ENCODE results near the gene SORBS1. TPM values are rescaled to one million over a fixed set of nuclear protein-coding genes. Genes with fewer than 3 reads are reported as not detected.

SORBS1 gene
- total RNA-seq, 2 donors from 2014 or later: 16.7 to 17.9 TPM

GRCh38 chr10:95553674-95554073 lies 7.5 kb downstream of the SORBS1 start:
- H3K4me3 ChIP-seq (ENCODE audit: low read length): no peak overlapping the region
- H3K27me3 ChIP-seq (ENCODE audit: control insufficient read depth, insufficient read depth, low read length, poor library complexity, severe bottlenecking): no peaks in the 10 kb centered on the region
- Mint-ChIP-seq H3K27me3 (ENCODE audit: insufficient read depth) (no peaks in the 10 kb centered on the region), H3K27ac (no peak overlapping the region), H3K4me3 (no peak overlapping the region), H3K4me1 (peaks cover 45% of the 10 kb centered on the region), H3K36me3 (ENCODE audit: low read depth) (peaks cover 6% of the 10 kb centered on the region), H3K9me3 (peaks cover 7% of the 10 kb centered on the region)
- WGBS, 2 experiments (ENCODE audit: insufficient coverage in 1 of 2, insufficient read length in 1 of 2): 98% methylated on average over 4 of the region's 4 CpGs; no CpG with 5 or more reads in 1 of the 2 experiments
- peaks cover 11% of the 10 kb centered on the region for H3K9me3 ChIP-seq (ENCODE audit: control insufficient read depth, low read length)
- no peak overlapping the region for H3K27ac ChIP-seq (ENCODE audit: low read depth, low read length)
- H3K9ac ChIP-seq (ENCODE audit: extremely low read depth, low read length, poor library complexity, severe bottlenecking): no peak overlapping the region
- no peak for TF ChIP-seq CTCF (conservative IDR thresholded peaks at IDR 0.05)
- no peaks in the 10 kb centered on the region for H3K36me3 ChIP-seq (ENCODE audit: control insufficient read depth, insufficient read depth, low read length)
- no peaks in the 10 kb centered on the region for H3K4me1 ChIP-seq (ENCODE audit: control insufficient read depth, insufficient read depth, low read length)
- no peak for DNase-seq

- no peak overlapping the region for H3K27ac Mint-ChIP-seq
- no peak for TF ChIP-seq CTCF (conservative IDR thresholded peaks at IDR 0.05)
- DNase-seq: no peak
- H3K36me3 Mint-ChIP-seq (ENCODE audit: low read depth): peaks cover 6% of the 10 kb centered on the region
- peaks cover 42% of the 10 kb centered on the region for H3K4me1 Mint-ChIP-seq
- no peak overlapping the region for H3K4me3 ChIP-seq (ENCODE audit: low read length)
- no peaks in the 10 kb centered on the region for H3K27me3 ChIP-seq (ENCODE audit: control insufficient read depth, insufficient read depth, low read length, poor library complexity, severe bottlenecking)
- no peak overlapping the region for H3K9ac ChIP-seq (ENCODE audit: extremely low read depth, low read length, poor library complexity, severe bottlenecking)
- peaks cover 11% of the 10 kb centered on the region for H3K9me3 ChIP-seq (ENCODE audit: control insufficient read depth, low read length)
- no peak overlapping the region for H3K4me3 Mint-ChIP-seq
- no peaks in the 10 kb centered on the region for H3K4me1 ChIP-seq (ENCODE audit: control insufficient read depth, insufficient read depth, low read length)
- WGBS, 2 experiments (ENCODE audit: insufficient coverage in 1 of 2, insufficient read length in 1 of 2): 64 to 79% methylated on average over 4 to 5 of the region's 5 CpGs
- H3K27me3 Mint-ChIP-seq (ENCODE audit: insufficient read depth): no peaks in the 10 kb centered on the region
- H3K27ac ChIP-seq (ENCODE audit: low read depth, low read length): no peak overlapping the region
- H3K9me3 Mint-ChIP-seq: peaks cover 7% of the 10 kb centered on the region
- H3K36me3 ChIP-seq (ENCODE audit: control insufficient read depth, insufficient read depth, low read length): no peaks in the 10 kb centered on the region
These were observed 8.4 kb downstream of the SORBS1 start for GRCh38 chr10:95552679-95553342.

- no peak overlapping the region for H3K4me3 Mint-ChIP-seq
- peaks cover 29% of the 10 kb centered on the region for H3K4me1 Mint-ChIP-seq
- no peaks in the 10 kb centered on the region for H3K36me3 ChIP-seq (ENCODE audit: control insufficient read depth, insufficient read depth, low read length)
- H3K4me3 ChIP-seq (ENCODE audit: low read length): no peak overlapping the region
- no peaks in the 10 kb centered on the region for H3K4me1 ChIP-seq (ENCODE audit: control insufficient read depth, insufficient read depth, low read length)
- 88 to 100% methylated on average over 1 to 8 of the region's 10 CpGs for WGBS, 2 experiments (ENCODE audit: insufficient coverage in 1 of 2, insufficient read length in 1 of 2)
- no peak overlapping the region for H3K27ac ChIP-seq (ENCODE audit: low read depth, low read length)
- H3K9me3 ChIP-seq (ENCODE audit: control insufficient read depth, low read length): peaks cover 11% of the 10 kb centered on the region
- H3K9ac ChIP-seq (ENCODE audit: extremely low read depth, low read length, poor library complexity, severe bottlenecking): no peak overlapping the region
- peaks cover 7% of the 10 kb centered on the region for H3K9me3 Mint-ChIP-seq
- H3K27me3 ChIP-seq (ENCODE audit: control insufficient read depth, insufficient read depth, low read length, poor library complexity, severe bottlenecking): no peaks in the 10 kb centered on the region
- no peaks in the 10 kb centered on the region for H3K27me3 Mint-ChIP-seq (ENCODE audit: insufficient read depth)
- no peak for DNase-seq
- TF ChIP-seq CTCF (conservative IDR thresholded peaks at IDR 0.05): no peak
- peaks cover 6% of the 10 kb centered on the region for H3K36me3 Mint-ChIP-seq (ENCODE audit: low read depth)
- H3K27ac Mint-ChIP-seq: no peak overlapping the region
These were observed 11.0 kb downstream of the SORBS1 start for GRCh38 chr10:95550073-95550672.

Data from endodermal cell (in vitro differentiated cells).